Activated T-cell treated with anti-CD3 and anti-CD28 coated beads, Interleukin-2, amount 50 U/mL, for 72 hours (primary cell): ENCODE measurements around the gene STAT4. TPM values are rescaled to one million over a fixed set of nuclear protein-coding genes. Genes with fewer than 3 reads are reported as not detected.

Experiments used
- ATAC-seq, 2 donors: fragments of 150-1000 bp; cut with Tn5 transposase; replicated peaks in 1 of 2; 2 replicates each; pipeline ENCODE4 v1.10.0; 2021; ENCODE audit warnings: moderate library complexity in 2 of 2, mild to moderate bottlenecking in 1 of 2
- DNase-seq, 2 donors: peaks; one replicate each; pipeline ENCODE4 v3.0.0; 2021 to 2022; ENCODE audit warnings: mixed read lengths in 1 of 2
- H3K27ac Mint-ChIP-seq: one replicate; pipeline ENCODE4 v1.8.0; 2022; ENCODE audit warnings: mild to moderate bottlenecking, moderate library complexity, mixed read lengths
- H3K27me3 Mint-ChIP-seq: one replicate; pipeline ENCODE4 v1.8.0; 2022; ENCODE audit warnings: low read depth, mixed read lengths
- H3K36me3 Mint-ChIP-seq, 2 donors: one replicate each; pipeline ENCODE4 v1.8.0; 2022; ENCODE audit warnings: mixed read lengths in 2 of 2, mild to moderate bottlenecking in 1 of 2; ENCODE audit not compliant: insufficient read depth in 2 of 2
- H3K4me1 Mint-ChIP-seq: one replicate; pipeline ENCODE4 v1.8.0; 2022; ENCODE audit warnings: low read depth, mixed read lengths
- H3K4me3 Mint-ChIP-seq, 2 donors: one replicate each; pipeline ENCODE4 v1.8.0; 2022; ENCODE audit warnings: mild to moderate bottlenecking in 2 of 2, mixed read lengths in 2 of 2, moderate library complexity in 2 of 2
- H3K9me3 Mint-ChIP-seq, 2 donors: one replicate each; pipeline ENCODE4 v1.8.0; 2022; ENCODE audit warnings: mixed read lengths in 2 of 2
- total RNA-seq, 2 donors: library from RNA; stranded (reverse); gene quantifications; one replicate each; pipeline ENCODE4 v1.2.3, GENCODE V29; 2022

The STAT4 gene
- total RNA-seq, 2 donors from 2014 or later: 104 to 125 TPM

DNA sequence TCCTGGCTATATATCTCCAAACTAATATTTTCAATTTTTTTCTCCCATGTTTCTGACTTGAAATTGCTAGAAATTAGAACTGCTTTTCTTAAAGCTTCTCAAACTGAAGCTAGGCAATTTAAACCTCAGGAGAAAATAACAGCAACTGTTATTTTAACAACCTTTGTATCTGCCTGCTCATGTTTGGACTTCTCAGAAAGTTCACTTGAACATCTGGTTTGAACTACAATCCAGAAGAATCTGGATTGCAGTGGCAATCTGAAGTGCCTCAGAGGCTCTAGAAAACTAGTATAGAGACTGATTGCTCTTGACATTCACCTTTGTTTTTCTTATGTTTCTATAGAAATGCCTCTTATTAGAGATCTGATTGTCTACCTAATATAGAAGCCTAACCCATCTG is 64.1 kb downstream of the STAT4 start:
- H3K4me1 Mint-ChIP-seq: peaks cover 24% of the 10 kb centered on the region
- ATAC-seq: no peak
- H3K4me3 Mint-ChIP-seq: no peak overlapping the region
- peaks cover 4 to 52% of the 10 kb centered on the region in 2 donors for H3K36me3 Mint-ChIP-seq
- no peaks in the 10 kb centered on the region for H3K27me3 Mint-ChIP-seq
- no peak for DNase-seq
- H3K9me3 Mint-ChIP-seq: peaks cover 2 to 4% of the 10 kb centered on the region in 2 donors
- no peak overlapping the region for H3K27ac Mint-ChIP-seq

DNA sequence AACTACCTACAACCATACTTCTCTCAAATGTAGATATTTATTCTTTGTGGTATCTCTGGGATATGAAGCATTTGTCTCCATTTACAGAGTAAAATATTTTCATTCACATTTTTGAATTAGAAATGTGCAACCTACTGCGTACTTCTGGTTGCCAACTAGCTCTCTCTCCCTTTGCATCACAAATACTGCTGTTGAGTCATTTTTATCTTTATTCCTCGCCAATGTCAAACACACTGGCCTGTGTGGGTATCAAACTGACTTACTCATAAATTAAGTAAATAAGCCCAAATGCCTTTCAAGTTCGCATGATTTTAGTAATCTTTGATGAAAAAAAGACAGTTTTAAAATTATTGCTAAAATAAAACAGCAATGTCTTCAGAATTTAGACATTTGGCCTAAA is 67.3 kb downstream of the STAT4 start:
- H3K27me3 Mint-ChIP-seq: no peaks in the 10 kb centered on the region
- peaks cover 32% of the 10 kb centered on the region for H3K4me1 Mint-ChIP-seq
- ATAC-seq (no peak), DNase-seq (no peak)
- H3K9me3 Mint-ChIP-seq: peaks cover 2 to 8% of the 10 kb centered on the region in 2 donors
- H3K27ac Mint-ChIP-seq: peak overlapping the region; percentile 42
- peaks cover 11 to 61% of the 10 kb centered on the region in 2 donors for H3K36me3 Mint-ChIP-seq
- H3K4me3 Mint-ChIP-seq: no peak overlapping the region

DNA sequence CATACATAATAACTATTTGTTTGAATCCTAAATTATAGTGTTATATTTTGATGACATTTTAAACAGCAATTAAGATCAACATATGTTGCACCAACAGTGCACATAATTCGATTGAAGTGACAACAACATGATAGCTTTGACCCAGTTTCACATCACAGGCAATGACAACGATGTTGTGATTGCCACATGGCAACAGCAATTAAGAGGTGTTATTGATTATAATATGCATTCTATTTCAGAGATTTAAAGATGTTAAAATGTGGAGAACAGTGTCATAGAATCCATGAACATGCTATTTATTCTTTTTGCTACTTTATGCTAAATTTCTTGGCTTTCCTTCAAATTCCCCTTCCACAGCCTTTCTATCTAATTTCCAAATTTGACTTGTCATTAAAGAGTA is 68.5 kb downstream of the STAT4 start:
- H3K4me1 Mint-ChIP-seq: peaks cover 32% of the 10 kb centered on the region
- peaks cover 11 to 52% of the 10 kb centered on the region in 2 donors for H3K36me3 Mint-ChIP-seq
- H3K9me3 Mint-ChIP-seq: peaks cover 0 to 8% of the 10 kb centered on the region in 2 donors
- no peak for ATAC-seq
- H3K27me3 Mint-ChIP-seq: no peaks in the 10 kb centered on the region
- H3K27ac Mint-ChIP-seq: no peak overlapping the region
- no peak for DNase-seq
- H3K4me3 Mint-ChIP-seq: no peak overlapping the region

- H3K4me1 Mint-ChIP-seq: peaks cover 29% of the 10 kb centered on the region
- peaks cover 11 to 46% of the 10 kb centered on the region in 2 donors for H3K36me3 Mint-ChIP-seq
- no peak for DNase-seq
- H3K9me3 Mint-ChIP-seq: peaks cover 0 to 6% of the 10 kb centered on the region in 2 donors
- H3K27ac Mint-ChIP-seq: no peak overlapping the region
- H3K4me3 Mint-ChIP-seq: no peak overlapping the region
- ATAC-seq: no peak
- no peaks in the 10 kb centered on the region for H3K27me3 Mint-ChIP-seq
Measured at GRCh38 chr2:191081411-191082155, 69.2 kb downstream of the STAT4 start.

DNA sequence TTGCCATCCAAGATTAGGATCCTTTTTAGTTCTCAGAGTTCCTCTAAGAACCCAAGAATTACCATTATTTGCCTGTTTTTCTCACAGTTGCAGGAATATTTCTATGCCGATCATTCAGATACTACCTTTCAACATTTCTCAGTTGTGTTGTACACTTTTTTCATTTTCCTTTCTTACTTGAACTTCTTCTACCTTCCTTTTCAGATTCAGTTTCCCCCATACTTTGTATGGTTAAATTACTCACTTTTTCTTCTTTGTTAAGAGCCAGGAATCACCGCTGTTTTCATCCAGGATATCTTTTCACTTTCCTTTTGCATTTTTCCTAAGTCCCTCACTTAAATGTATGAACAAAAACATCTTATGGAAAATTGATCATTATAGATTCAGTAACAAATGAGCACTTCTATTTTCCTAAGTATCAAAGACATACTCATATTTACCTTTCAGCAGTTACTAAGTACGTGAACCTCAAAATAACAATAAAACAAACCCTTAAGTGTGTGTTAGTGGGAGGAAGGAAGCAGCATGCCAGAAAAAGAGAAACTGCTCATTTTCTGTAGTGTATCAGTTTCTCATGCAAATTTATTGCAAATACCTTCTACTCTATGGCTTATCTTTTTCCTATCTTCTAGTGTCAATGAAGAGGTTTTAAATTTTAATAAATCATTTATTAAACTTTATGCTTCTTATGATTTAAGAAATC is 72.5 kb downstream of the STAT4 start:
- Mint-ChIP-seq H3K4me1 (peaks cover 28% of the 10 kb centered on the region), H3K36me3 (peaks cover 18 to 39% of the 10 kb centered on the region in 2 donors), H3K27ac (peak overlapping the region; percentile 42), H3K9me3 (peaks cover 0 to 4% of the 10 kb centered on the region in 2 donors), H3K27me3 (no peaks in the 10 kb centered on the region), H3K4me3 (peak overlapping the region; percentile 43 to 68)
- ATAC-seq: peak; percentile 67 to 76
- no peak for DNase-seq

- H3K27me3 Mint-ChIP-seq: no peaks in the 10 kb centered on the region
- no peaks in the 10 kb centered on the region for H3K9me3 Mint-ChIP-seq
- H3K4me1 Mint-ChIP-seq: peaks cover 60% of the 10 kb centered on the region
- peak overlapping the region in 1 of 2 donors; percentile 43 for H3K4me3 Mint-ChIP-seq
- peaks cover 4 to 17% of the 10 kb centered on the region in 2 donors for H3K36me3 Mint-ChIP-seq
- DNase-seq: no peak
- no peak for ATAC-seq
- peak overlapping the region; percentile 82 for H3K27ac Mint-ChIP-seq
Measured at GRCh38 chr2:191070276-191070675, 80.5 kb downstream of the STAT4 start.

DNA sequence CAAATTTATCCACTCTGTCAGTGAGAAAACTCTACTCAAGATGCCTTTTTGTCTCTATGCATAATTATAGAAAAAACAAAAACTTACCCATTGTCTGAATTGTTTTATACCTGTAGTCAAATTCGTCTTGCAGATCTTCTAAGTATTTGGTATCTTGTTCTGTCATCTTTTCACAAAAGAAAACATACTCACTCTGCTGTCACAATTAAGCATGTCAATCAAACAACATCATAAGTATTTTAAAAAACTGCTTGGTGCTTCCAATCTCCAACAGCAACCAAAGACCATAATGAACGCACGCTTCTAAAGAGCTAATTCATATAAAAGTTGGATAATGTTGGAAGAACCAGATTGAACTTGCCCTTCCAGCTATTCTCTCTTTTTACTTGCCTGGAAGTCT is 81.2 kb downstream of the STAT4 start:
- peaks cover 66% of the 10 kb centered on the region for H3K4me1 Mint-ChIP-seq
- ATAC-seq: no peak
- H3K4me3 Mint-ChIP-seq: peak overlapping the region in 1 of 2 donors; percentile 43
- no peaks in the 10 kb centered on the region for H3K27me3 Mint-ChIP-seq
- DNase-seq: no peak
- peak overlapping the region; percentile 82 for H3K27ac Mint-ChIP-seq
- H3K36me3 Mint-ChIP-seq: peaks cover 5 to 16% of the 10 kb centered on the region in 2 donors
- no peaks in the 10 kb centered on the region for H3K9me3 Mint-ChIP-seq

DNA sequence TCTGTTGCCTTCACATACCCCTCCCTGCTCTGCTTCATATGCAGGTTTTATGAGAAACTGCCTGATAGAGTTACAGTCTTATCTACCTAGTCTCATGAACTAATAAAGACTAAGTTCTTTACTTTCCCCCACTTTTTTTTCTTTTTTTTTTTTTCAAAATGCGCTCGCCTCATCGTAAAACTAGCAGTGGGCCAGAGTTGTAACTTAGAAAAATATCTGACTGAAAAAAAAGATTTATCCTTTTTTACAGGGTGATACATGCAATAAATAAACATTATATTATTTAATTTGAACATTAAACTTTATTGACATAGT is 83.9 kb downstream of the STAT4 start:
- Mint-ChIP-seq H3K27me3 (no peaks in the 10 kb centered on the region), H3K4me1 (peaks cover 92% of the 10 kb centered on the region), H3K36me3 (peaks cover 8 to 32% of the 10 kb centered on the region in 2 donors), H3K27ac (peak overlapping the region; percentile 87), H3K9me3 (no peaks in the 10 kb centered on the region), H3K4me3 (peak overlapping the region; percentile 71 to 80)
- DNase-seq (no peak), ATAC-seq (peak in 1 of 2 donors; percentile 23)

- ATAC-seq (peak; percentile 56 to 74), DNase-seq (no peak)
- H3K4me3 Mint-ChIP-seq: peak overlapping the region; percentile 71 to 80
- peaks cover 94% of the 10 kb centered on the region for H3K4me1 Mint-ChIP-seq
- H3K36me3 Mint-ChIP-seq: peaks cover 11 to 33% of the 10 kb centered on the region in 2 donors
- H3K9me3 Mint-ChIP-seq: no peaks in the 10 kb centered on the region
- peak overlapping the region; percentile 87 for H3K27ac Mint-ChIP-seq
- H3K27me3 Mint-ChIP-seq: no peaks in the 10 kb centered on the region
Measured at GRCh38 chr2:191066197-191066918, 84.4 kb downstream of the STAT4 start.

- Mint-ChIP-seq H3K9me3 (no peaks in the 10 kb centered on the region), H3K4me3 (peak overlapping the region; percentile 71 to 80), H3K4me1 (peaks cover 94% of the 10 kb centered on the region), H3K36me3 (peaks cover 16 to 38% of the 10 kb centered on the region in 2 donors), H3K27me3 (no peaks in the 10 kb centered on the region), H3K27ac (peak overlapping the region; percentile 87)
- ATAC-seq: no peak
- DNase-seq: no peak
Measured at GRCh38 chr2:191065785-191066184, 85.0 kb downstream of the STAT4 start.

DNA sequence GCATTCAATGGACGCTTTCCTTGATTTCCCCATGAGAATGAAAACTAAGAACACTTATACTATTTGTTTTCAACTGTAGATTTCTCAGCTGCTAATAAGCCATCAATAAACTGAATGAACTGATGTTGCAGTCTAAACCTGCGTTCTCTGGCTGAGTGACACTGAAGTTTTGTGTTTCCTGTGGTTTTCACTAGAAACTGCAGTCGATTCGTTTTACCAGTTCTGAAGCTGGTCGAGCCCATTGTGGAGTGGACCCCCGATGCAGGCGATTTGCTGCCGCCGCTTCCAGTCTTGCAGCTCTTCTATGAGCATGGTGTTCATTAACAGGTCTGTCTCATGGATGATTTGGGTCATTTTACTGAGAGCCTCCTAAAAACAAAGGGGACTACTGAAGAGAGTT is 86.2 kb downstream of the STAT4 start:
- Mint-ChIP-seq H3K36me3 (peaks cover 21 to 40% of the 10 kb centered on the region in 2 donors), H3K27me3 (no peaks in the 10 kb centered on the region), H3K4me3 (peak overlapping the region; percentile 91 to 99), H3K9me3 (no peaks in the 10 kb centered on the region), H3K27ac (peak overlapping the region; percentile 98), H3K4me1 (peaks cover 94% of the 10 kb centered on the region)
- ATAC-seq: peak; percentile 62 to 67
- peak; percentile 27 to 42 for DNase-seq

GRCh38 chr2:191063584-191063983 is 87.2 kb downstream of the STAT4 start:
- no peak for ATAC-seq
- no peak for DNase-seq
- H3K9me3 Mint-ChIP-seq: no peaks in the 10 kb centered on the region
- H3K36me3 Mint-ChIP-seq: peaks cover 26 to 44% of the 10 kb centered on the region in 2 donors
- no peaks in the 10 kb centered on the region for H3K27me3 Mint-ChIP-seq
- H3K27ac Mint-ChIP-seq: peak overlapping the region; percentile 91
- peaks cover 92% of the 10 kb centered on the region for H3K4me1 Mint-ChIP-seq
- peak overlapping the region; percentile 67 to 99 for H3K4me3 Mint-ChIP-seq
